ENCODE results near the gene IL10RA.

GRCh38 chr11:117996058-117996457 lies 9.9 kb downstream of the IL10RA start:
- TF ChIP-seq POLR2A (IDR thresholded peaks at IDR 0.05; ENCODE audit: low read depth, low read length) (no peak), POLR2AphosphoS5 (IDR thresholded peaks at IDR 0.05; ENCODE audit: low read depth, low read length) (no peak)
